Gastroesophageal sphincter (tissue), 4 donors: ENCODE data around the gene CYLD. TPM values are rescaled to one million over a fixed set of nuclear protein-coding genes. Genes with fewer than 3 reads are reported as not detected.
A peak's percentile ranks its signal among the peaks of the same experiment; 100 is the strongest.

Experiments used
- ATAC-seq: fragments of 150-250 bp; one replicate; pipeline ENCODE4 v1.9.1; 2016; ENCODE audit warnings: mild to moderate bottlenecking, moderate library complexity
- H3K27ac ChIP-seq, 4 donors: fragments of 200-600 bp; sonication (generic) in 3 of 4; 1 replicate in 3 of 4; 2 replicates in 1 of 4; pipeline ENCODE4 v1.5.1; 2016 to 2019
- H3K27me3 ChIP-seq: fragments of 200-600 bp; sonication (generic); one replicate; pipeline ENCODE4 v1.5.1; 2019
- H3K36me3 ChIP-seq, 2 donors: fragments of 200-600 bp; sonication (generic); one replicate each; pipeline ENCODE4 v1.5.1; 2019; ENCODE audit warnings: control low read depth in 1 of 2
- H3K4me1 ChIP-seq, 3 donors: fragments of 200-600 bp; sonication (generic); 1 replicate in 2 of 3; 2 replicates in 1 of 3; pipeline ENCODE4 v1.5.1; 2016 to 2019; ENCODE audit warnings: control low read depth in 2 of 3
- H3K4me3 ChIP-seq, 2 donors: fragments of 200-600 bp; sonication (generic); one replicate each; pipeline ENCODE4 v1.5.1; 2019; ENCODE audit warnings: mild to moderate bottlenecking in 1 of 2, moderate library complexity in 1 of 2
- H3K9me3 ChIP-seq, 3 donors: fragments of 200-600 bp; sonication (generic); one replicate each; pipeline ENCODE4 v1.5.1; 2017 to 2019; ENCODE audit warnings: control low read depth in 2 of 3
- EP300 ChIP-seq: sonication (generic); formaldehyde crosslinking; IDR thresholded peaks from one replicate; pipeline ENCODE4 v1.6.1; 2017; ENCODE audit warnings: antibody characterized with exemption, mild to moderate bottlenecking
- POLR2A ChIP-seq, 2 donors: fragments of 450-650 bp; IDR thresholded peaks; one replicate each; pipeline ENCODE4 v1.6.1; 2017; ENCODE audit warnings: antibody characterized with exemption in 2 of 2, mild to moderate bottlenecking in 2 of 2, moderate library complexity in 1 of 2
- POLR2AphosphoS5 ChIP-seq: sonication (generic); formaldehyde crosslinking; IDR thresholded peaks from one replicate; pipeline ENCODE4 v1.6.1; 2017; ENCODE audit warnings: antibody characterized with exemption
- WGBS, 2 donors: methylation state at CpG; one replicate each; pipeline ENCODE4 v1.1.5; 2018; ENCODE audit warnings: low coverage in 1 of 2; 5-methylcytosine and 5-hydroxymethylcytosine counted together
- total RNA-seq, 4 donors: library from RNA; depleted of rRNA; stranded (reverse); fragments of >200 nt; gene quantifications; one replicate each; pipeline ENCODE4 v1.1.0, GENCODE V29; 2016
- TF ChIP-seq, protein P1 (sequence below), 4 experiments: fragments of 200-600 bp in 2 of 4; fragments of 450-650 bp in 2 of 4; sonication (generic) in 1 of 4; IDR thresholded peaks; one replicate each; pipeline ENCODE4 v1.5.1; 2017 to 2019; ENCODE audit warnings: antibody characterized with exemption in 4 of 4, mild to moderate bottlenecking in 2 of 4, moderate library complexity in 2 of 4

The CYLD gene
- total RNA-seq, 4 donors from 2014 or later = 39.2 to 82.5 (median 53.2) TPM

DNA sequence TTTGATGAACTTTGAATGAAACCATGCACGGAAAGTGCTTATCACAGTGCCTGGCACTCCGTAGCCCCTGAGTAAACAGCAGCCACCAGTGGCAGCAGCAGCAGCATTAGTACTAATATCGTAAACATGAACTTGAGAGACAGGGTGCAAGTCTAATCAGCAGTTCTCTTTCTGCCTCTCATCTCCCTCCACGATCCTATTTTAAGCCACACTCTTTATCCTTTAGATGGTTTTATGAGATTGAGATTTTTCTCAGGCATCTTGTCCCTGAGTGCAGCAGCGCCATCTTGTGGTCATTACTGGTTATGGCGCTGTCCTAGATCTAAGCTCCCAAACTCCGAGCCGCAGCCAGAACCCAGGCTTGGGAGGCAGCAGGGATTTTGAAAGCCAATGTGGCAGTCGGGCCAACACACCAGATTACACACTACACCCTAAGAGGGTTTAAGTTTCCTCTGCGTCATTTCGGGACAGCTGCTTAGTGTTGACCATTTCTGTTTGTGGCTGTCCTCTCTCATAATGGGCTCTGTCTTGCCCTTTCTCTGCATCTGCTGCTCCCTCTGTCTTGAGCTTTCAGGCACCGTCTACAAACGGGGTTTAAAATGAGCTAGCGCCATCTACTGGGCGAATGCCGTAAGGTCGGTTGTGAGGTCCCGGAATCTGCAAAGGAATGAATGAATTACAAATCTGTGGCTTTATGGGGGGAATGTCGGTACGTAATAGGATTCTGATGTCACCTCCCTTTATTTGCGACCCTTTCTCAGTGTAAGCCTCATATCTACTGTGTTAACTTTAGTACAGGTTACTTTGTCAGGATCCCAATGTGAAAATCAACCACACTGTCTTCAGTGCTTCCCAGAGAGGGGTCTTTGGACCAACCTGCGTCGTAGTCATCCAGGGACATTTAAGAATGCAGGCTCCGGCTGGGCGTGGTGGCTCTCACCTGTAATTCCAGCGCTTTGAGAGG is 64.5 kb downstream of the CYLD start:
- TF ChIP-seq POLR2A (IDR thresholded peaks at IDR 0.05) (no peak), EP300 (no peak), POLR2AphosphoS5 (peak; percentile 10)
- TF ChIP-seq, protein P1, sequence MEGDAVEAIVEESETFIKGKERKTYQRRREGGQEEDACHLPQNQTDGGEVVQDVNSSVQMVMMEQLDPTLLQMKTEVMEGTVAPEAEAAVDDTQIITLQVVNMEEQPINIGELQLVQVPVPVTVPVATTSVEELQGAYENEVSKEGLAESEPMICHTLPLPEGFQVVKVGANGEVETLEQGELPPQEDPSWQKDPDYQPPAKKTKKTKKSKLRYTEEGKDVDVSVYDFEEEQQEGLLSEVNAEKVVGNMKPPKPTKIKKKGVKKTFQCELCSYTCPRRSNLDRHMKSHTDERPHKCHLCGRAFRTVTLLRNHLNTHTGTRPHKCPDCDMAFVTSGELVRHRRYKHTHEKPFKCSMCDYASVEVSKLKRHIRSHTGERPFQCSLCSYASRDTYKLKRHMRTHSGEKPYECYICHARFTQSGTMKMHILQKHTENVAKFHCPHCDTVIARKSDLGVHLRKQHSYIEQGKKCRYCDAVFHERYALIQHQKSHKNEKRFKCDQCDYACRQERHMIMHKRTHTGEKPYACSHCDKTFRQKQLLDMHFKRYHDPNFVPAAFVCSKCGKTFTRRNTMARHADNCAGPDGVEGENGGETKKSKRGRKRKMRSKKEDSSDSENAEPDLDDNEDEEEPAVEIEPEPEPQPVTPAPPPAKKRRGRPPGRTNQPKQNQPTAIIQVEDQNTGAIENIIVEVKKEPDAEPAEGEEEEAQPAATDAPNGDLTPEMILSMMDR (IDR thresholded peaks at IDR 0.05) = peak; percentile 78 to 92 (median 86)
- peak overlapping the region; percentile 13 to 38 for H3K4me3 ChIP-seq
- no peaks in the 10 kb centered on the region for H3K27me3 ChIP-seq
- peak overlapping the region; percentile 55 to 78 (median 72) for H3K27ac ChIP-seq
- H3K4me1 ChIP-seq = peaks cover 0 to 29% (median 0%) of the 10 kb centered on the region in 3 donors
- ATAC-seq = peak; percentile 97
- 7 to 12% methylated on average over 8 to 20 of the region's 26 CpGs for WGBS, 2 donors
- no peaks in the 10 kb centered on the region for H3K9me3 ChIP-seq
- H3K36me3 ChIP-seq = no peaks in the 10 kb centered on the region

DNA sequence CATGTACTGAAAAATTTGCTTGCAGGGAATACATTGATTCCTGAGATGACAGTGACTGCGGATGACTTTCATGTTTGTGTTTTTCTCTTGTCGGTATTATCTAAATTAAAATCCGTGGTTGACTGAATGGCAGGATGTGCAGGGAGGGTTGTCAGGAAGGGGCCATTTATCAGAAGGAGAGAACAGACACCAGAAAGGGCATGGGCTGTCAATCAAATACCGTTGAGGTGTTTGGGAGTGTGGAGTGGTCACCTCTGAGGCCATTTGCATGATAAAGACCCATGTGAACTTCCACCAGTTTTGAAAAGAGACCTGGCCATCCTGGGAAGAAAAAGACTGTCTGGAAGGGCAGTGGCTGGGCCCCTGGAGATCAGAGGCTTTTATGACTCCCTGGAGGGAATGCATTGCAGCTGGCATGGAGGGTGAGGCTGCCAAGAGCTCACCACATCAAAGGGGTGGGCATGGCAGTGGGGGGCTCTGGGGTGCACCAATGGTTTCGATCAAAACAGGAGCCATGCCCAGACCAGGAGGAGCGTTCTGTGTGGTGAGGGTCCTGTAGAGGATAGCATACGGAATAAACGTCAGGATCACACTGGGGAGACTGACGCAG is 67.1 kb downstream of the CYLD start:
- H3K4me3 ChIP-seq = no peak overlapping the region
- ATAC-seq = no peak
- H3K4me1 ChIP-seq = peaks cover 0 to 15% (median 0%) of the 10 kb centered on the region in 3 donors
- TF ChIP-seq POLR2A (IDR thresholded peaks at IDR 0.05) (no peak), EP300 (no peak), POLR2AphosphoS5 (no peak)
- TF ChIP-seq, protein P1 (IDR thresholded peaks at IDR 0.05) = no peak
- no peak overlapping the region for H3K27ac ChIP-seq
- no peaks in the 10 kb centered on the region for H3K36me3 ChIP-seq
- 66 to 77% methylated on average over 7 to 9 of the region's 9 CpGs for WGBS, 2 donors
- H3K9me3 ChIP-seq = no peaks in the 10 kb centered on the region
- H3K27me3 ChIP-seq = no peaks in the 10 kb centered on the region

DNA sequence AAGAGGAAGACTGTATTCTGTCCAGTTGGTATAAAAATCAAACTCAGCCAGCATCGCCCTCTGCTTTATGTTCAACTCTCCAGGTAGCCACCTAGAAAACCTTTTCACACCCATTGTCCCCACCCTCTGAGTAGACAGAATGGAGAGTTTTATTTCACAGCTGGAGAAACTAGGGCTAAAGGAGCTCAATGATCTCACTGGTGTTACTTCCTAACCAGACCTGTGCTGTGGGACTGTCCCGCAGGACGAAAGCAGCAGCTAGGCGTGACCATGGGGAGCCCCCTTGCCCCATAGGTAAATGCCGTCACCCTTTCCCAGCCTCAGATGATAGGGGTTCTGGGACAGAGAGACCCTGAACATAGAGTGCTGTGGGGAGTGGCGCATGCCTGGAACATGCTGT is 67.7 kb downstream of the CYLD start:
- no peak overlapping the region for H3K4me3 ChIP-seq
- H3K9me3 ChIP-seq = no peaks in the 10 kb centered on the region
- WGBS, 2 donors = 100% methylated on average over 1 to 2 of the region's 6 CpGs
- TF ChIP-seq, protein P1 (IDR thresholded peaks at IDR 0.05) = no peak
- TF ChIP-seq POLR2A (IDR thresholded peaks at IDR 0.05) = no peak
- TF ChIP-seq EP300 = no peak
- TF ChIP-seq POLR2AphosphoS5 = no peak
- H3K4me1 ChIP-seq = peaks cover 0 to 15% (median 0%) of the 10 kb centered on the region in 3 donors
- no peak for ATAC-seq
- H3K36me3 ChIP-seq = no peaks in the 10 kb centered on the region
- H3K27me3 ChIP-seq = no peaks in the 10 kb centered on the region
- no peak overlapping the region for H3K27ac ChIP-seq

DNA sequence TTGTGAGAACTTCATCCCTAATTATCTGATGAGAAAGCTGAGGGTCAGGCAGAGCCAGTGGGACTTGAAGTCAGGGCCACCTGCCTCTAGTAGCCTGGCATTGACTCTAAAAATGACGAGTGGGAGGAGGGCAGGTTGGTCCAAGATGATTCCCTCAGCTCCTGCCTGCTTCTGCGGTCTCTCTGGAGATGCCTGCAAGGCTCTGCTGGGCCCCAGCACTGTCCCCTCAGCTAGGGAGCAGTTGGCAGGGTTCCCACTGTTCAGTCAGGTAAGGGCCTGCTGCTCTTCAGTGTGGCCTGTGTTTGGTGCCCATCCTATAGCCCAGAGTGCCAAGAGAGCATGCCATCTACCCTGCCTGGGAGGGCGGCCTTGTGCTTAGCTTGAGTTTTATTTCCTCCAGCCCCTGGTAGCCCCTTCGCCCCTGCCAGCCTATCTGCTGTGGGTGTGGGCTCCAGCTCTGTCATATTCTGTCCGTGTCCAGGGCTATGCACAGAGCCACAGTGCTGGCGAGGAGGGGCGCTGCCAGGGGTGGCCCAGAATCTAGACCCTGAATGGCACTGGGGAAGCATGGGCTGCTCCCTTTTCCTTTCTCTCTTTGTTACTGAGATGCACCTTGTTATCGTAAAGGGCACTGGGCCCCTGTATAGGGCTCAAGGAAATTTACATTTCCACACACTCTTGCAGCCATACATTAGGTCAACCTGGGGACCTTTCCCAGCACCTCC is 68.5 kb downstream of the CYLD start:
- TF ChIP-seq EP300 (no peak), POLR2A (IDR thresholded peaks at IDR 0.05) (no peak), POLR2AphosphoS5 (no peak)
- TF ChIP-seq, protein P1 (IDR thresholded peaks at IDR 0.05) = no peak
- Histone ChIP-seq H3K4me1 (peaks cover 0 to 15% (median 0%) of the 10 kb centered on the region in 3 donors), H3K27ac (no peak overlapping the region), H3K27me3 (no peaks in the 10 kb centered on the region), H3K4me3 (no peak overlapping the region), H3K36me3 (no peaks in the 10 kb centered on the region), H3K9me3 (no peaks in the 10 kb centered on the region)
- no peak for ATAC-seq
- WGBS, 2 donors = 83 to 100% methylated on average over 1 to 3 of the region's 8 CpGs
